Mesenchymal stem cell (in vitro differentiated cells and primary cell): ENCODE measurements around the gene ERAS. TPM values are rescaled to one million over a fixed set of nuclear protein-coding genes. Genes with fewer than 3 reads are reported as not detected.

ENCODE experiments used
- DNase-seq: peaks from one replicate; pipeline ENCODE4 v3.0.0-alpha.2; 2013
- H2AFZ ChIP-seq: one replicate; pipeline ENCODE4 v1.6.1; 2013; ENCODE audit warnings: low read depth, mild to moderate bottlenecking, control low read depth, inconsistent platforms, low read length, moderate library complexity
- H2AK5ac ChIP-seq: 2 replicates; pipeline ENCODE4 v1.6.1; 2013; ENCODE audit warnings: low read length, moderate library complexity, mild to moderate bottlenecking, inconsistent platforms; ENCODE audit not compliant: severe bottlenecking
- H2BK120ac ChIP-seq: one replicate; pipeline ENCODE4 v1.6.1; 2013; ENCODE audit warnings: low read depth, mild to moderate bottlenecking, inconsistent platforms, low read length, moderate library complexity
- H2BK12ac ChIP-seq, 2 experiments: one replicate each; pipeline ENCODE4 v1.6.1; 2013; ENCODE audit warnings: inconsistent platforms in 2 of 2, low read length in 2 of 2, mild to moderate bottlenecking in 2 of 2, moderate library complexity in 2 of 2, control low read depth in 1 of 2
- H2BK15ac ChIP-seq: one replicate; pipeline ENCODE4 v1.6.1; 2013; ENCODE audit warnings: mild to moderate bottlenecking, low read depth, inconsistent platforms; ENCODE audit not compliant: poor library complexity, severe bottlenecking
- H2BK5ac ChIP-seq: 2 replicates; pipeline ENCODE4 v1.6.1; 2013; ENCODE audit warnings: low read depth, mild to moderate bottlenecking, low read length, control low read depth, inconsistent platforms; ENCODE audit not compliant: poor library complexity, severe bottlenecking
- H3K14ac ChIP-seq, 2 experiments: one replicate each; pipeline ENCODE4 v1.6.1; 2013; ENCODE audit warnings: inconsistent platforms in 2 of 2, low read length in 2 of 2, control low read depth in 1 of 2, mild to moderate bottlenecking in 1 of 2, moderate library complexity in 1 of 2
- H3K18ac ChIP-seq, 2 experiments: one replicate each; pipeline ENCODE4 v1.6.1; 2013; ENCODE audit warnings: inconsistent platforms in 2 of 2, low read length in 2 of 2, control low read depth in 1 of 2, low read depth in 1 of 2, mild to moderate bottlenecking in 1 of 2
- H3K23ac ChIP-seq, 2 experiments: one replicate each; pipeline ENCODE4 v1.6.1; 2013; ENCODE audit warnings: inconsistent platforms in 2 of 2, low read length in 2 of 2, mild to moderate bottlenecking in 2 of 2, moderate library complexity in 2 of 2, control low read depth in 1 of 2
- H3K27ac ChIP-seq: 2 replicates; pipeline ENCODE4 v1.5.1; 2013; ENCODE audit warnings: mild to moderate bottlenecking, moderate library complexity, low read length, control low read depth, inconsistent platforms; ENCODE audit not compliant: poor library complexity, severe bottlenecking
- H3K27me3 ChIP-seq, 2 experiments: 2 replicates each; pipeline versions ENCODE4 v1.6.1 to v1.7.0; 2013; ENCODE audit warnings: low read length in 2 of 2, mild to moderate bottlenecking in 2 of 2, moderate library complexity in 2 of 2, control low read depth in 1 of 2, inconsistent platforms in 1 of 2; ENCODE audit not compliant: control insufficient read depth in 1 of 2, insufficient read depth in 1 of 2
- H3K36me3 ChIP-seq, 2 experiments: 2 replicates each; pipeline versions ENCODE4 v1.6.1 to v1.7.0; 2013; ENCODE audit warnings: low read length in 2 of 2, control low read depth in 1 of 2, inconsistent platforms in 1 of 2, low read depth in 1 of 2, mild to moderate bottlenecking in 1 of 2; ENCODE audit not compliant: insufficient read depth in 2 of 2, control insufficient read depth in 1 of 2
- H3K4ac ChIP-seq, 2 experiments: one replicate each; pipeline ENCODE4 v1.6.1; 2013; ENCODE audit warnings: inconsistent platforms in 2 of 2, low read length in 2 of 2, mild to moderate bottlenecking in 2 of 2, moderate library complexity in 2 of 2, control low read depth in 1 of 2, low read depth in 1 of 2
- H3K4me1 ChIP-seq: 2 replicates; pipeline ENCODE4 v1.6.1; 2013; ENCODE audit warnings: low read depth, low read length, control low read depth; ENCODE audit not compliant: control insufficient read depth, insufficient read depth
- H3K4me2 ChIP-seq: 2 replicates; pipeline ENCODE4 v1.6.1; 2013; ENCODE audit warnings: low read length, mild to moderate bottlenecking, inconsistent platforms; ENCODE audit not compliant: poor library complexity, severe bottlenecking
- H3K4me3 ChIP-seq, 2 experiments: 2 replicates each; pipeline versions ENCODE4 v1.5.1 to v1.7.0; 2013; ENCODE audit warnings: low read length in 2 of 2, mild to moderate bottlenecking in 2 of 2, control low read depth in 1 of 2, low read depth in 1 of 2; ENCODE audit not compliant: insufficient read depth in 1 of 2
- H3K79me1 ChIP-seq: replicated peaks from 2 replicates; pipeline ENCODE4 v1.6.1; 2013; ENCODE audit warnings: mild to moderate bottlenecking, control low read depth, low read length, inconsistent platforms; ENCODE audit not compliant: poor library complexity, severe bottlenecking
- H3K9ac ChIP-seq: 2 replicates; pipeline ENCODE4 v1.7.0; 2013; ENCODE audit warnings: mild to moderate bottlenecking, low read length, moderate library complexity
- H3K9me3 ChIP-seq: 2 replicates; pipeline ENCODE4 v1.7.0; 2013; ENCODE audit warnings: mild to moderate bottlenecking, low read length; ENCODE audit not compliant: control insufficient read depth
- H4K8ac ChIP-seq: one replicate; pipeline ENCODE4 v1.6.1; 2013; ENCODE audit warnings: inconsistent platforms, mild to moderate bottlenecking, low read length, moderate library complexity
- H4K91ac ChIP-seq: one replicate; pipeline ENCODE4 v1.6.1; 2013; ENCODE audit warnings: mild to moderate bottlenecking, low read length, inconsistent platforms
- WGBS: methylation state at CpG from one replicate; pipeline ENCODE4 v1.1.7; 2013; ENCODE audit warnings: mixed read lengths; 5-methylcytosine and 5-hydroxymethylcytosine counted together
- polyA plus RNA-seq, 2 experiments: library from polyadenylated mRNA; stranded (reverse); fragments of 200-250 nt; gene quantifications; one replicate each; pipeline ENCODE4 v1.2.3, GENCODE V29; 2013

Gene ERAS
- not detected for polyA plus RNA-seq (2013, experiment 1 of 2)
- polyA plus RNA-seq (2013, experiment 2 of 2): not detected

- no peak within 1 kb of the TSS for H4K91ac ChIP-seq
- H2BK5ac ChIP-seq: no peak within 1 kb of the TSS
- H3K27me3 ChIP-seq: peaks cover 7 to 24% of the 10 kb centered on the region in 2 experiments
- no peak within 1 kb of the TSS for H3K4ac ChIP-seq
- no peak within 1 kb of the TSS for H2BK15ac ChIP-seq
- no peak within 1 kb of the TSS for H3K18ac ChIP-seq
- no peak within 1 kb of the TSS for H2BK120ac ChIP-seq
- H3K27ac ChIP-seq: no peak within 1 kb of the TSS
- DNase-seq: no peak
- no peak within 1 kb of the TSS for H3K4me2 ChIP-seq
- 97% methylated on average over 38 of the region's 67 CpGs for WGBS
- H3K23ac ChIP-seq: no peak within 1 kb of the TSS
- H4K8ac ChIP-seq: no peak within 1 kb of the TSS
- peaks cover 13% of the 10 kb centered on the region for H3K9me3 ChIP-seq
- no peak within 1 kb of the TSS for H3K14ac ChIP-seq
- H3K9ac ChIP-seq: no peak within 1 kb of the TSS
- no peak within 1 kb of the TSS for H2AK5ac ChIP-seq
- peaks cover 22 to 50% of the 10 kb centered on the region in 2 experiments for H3K36me3 ChIP-seq
- no peak within 1 kb of the TSS for H3K4me3 ChIP-seq
- no peak within 1 kb of the TSS for H2BK12ac ChIP-seq
- H3K79me1 ChIP-seq: no peaks in the 10 kb centered on the region
- H2AFZ ChIP-seq: no peak within 1 kb of the TSS
- peaks cover 2% of the 10 kb centered on the region for H3K4me1 ChIP-seq
These were observed at the start of gene ERAS for GRCh38 chrX:48826135-48826875. Gene ERAS, plus strand, starts transcription at chrX:48826513. Its CDS starts 2,611 bp downstream, at chrX:48829124.

- H3K4me1 ChIP-seq: no peaks in the 10 kb centered on the region
- H3K14ac ChIP-seq: no peak overlapping the region
- no peak overlapping the region for H3K4ac ChIP-seq
These were observed 49.4 kb upstream of the ERAS start for GRCh38 chrX:48776818-48777439.

GRCh38 chrX:48779399-48779798 lies 46.9 kb upstream of the ERAS start:
- no peak overlapping the region for H2BK12ac ChIP-seq
- 84% methylated on average over 7 of the region's 7 CpGs for WGBS
- H3K27me3 ChIP-seq: peaks cover 0 to 52% of the 10 kb centered on the region in 2 experiments

More at GRCh38 chrX:48776818-48777439, 49.4 kb upstream of the ERAS start:
- Histone ChIP-seq H2AFZ (no peak overlapping the region), H2BK12ac (no peak overlapping the region), H3K4me2 (no peak overlapping the region), H2AK5ac (no peak overlapping the region), H3K23ac (no peak overlapping the region), H3K27me3 (peaks cover 0 to 63% of the 10 kb centered on the region in 2 experiments), H3K79me1 (no peaks in the 10 kb centered on the region), H4K8ac (no peak overlapping the region), H3K36me3 (no peaks in the 10 kb centered on the region), H2BK5ac (no peak overlapping the region), H4K91ac (no peak overlapping the region), H3K27ac (no peak overlapping the region), H3K4me3 (no peak overlapping the region), H2BK120ac (no peak overlapping the region), H3K18ac (no peak overlapping the region), H3K9me3 (peaks cover 7% of the 10 kb centered on the region), H3K9ac (no peak overlapping the region), H2BK15ac (no peak overlapping the region)
- no peak for DNase-seq
- WGBS: 72% methylated on average over 13 of the region's 13 CpGs

GRCh38 chrX:48781705-48782104 lies 44.6 kb upstream of the ERAS start:
- no peaks in the 10 kb centered on the region for H3K4me1 ChIP-seq
- H3K4ac ChIP-seq: no peak overlapping the region
- WGBS: 98% methylated on average over 2 of the region's 6 CpGs
- H2BK15ac ChIP-seq: no peak overlapping the region
- H3K14ac ChIP-seq: no peak overlapping the region
- H3K27ac ChIP-seq: no peak overlapping the region
- H3K23ac ChIP-seq: no peak overlapping the region
- no peak overlapping the region for H2AK5ac ChIP-seq
- no peak overlapping the region for H2AFZ ChIP-seq
- no peak overlapping the region for H3K18ac ChIP-seq
- no peaks in the 10 kb centered on the region for H3K36me3 ChIP-seq
- H3K4me3 ChIP-seq: no peak overlapping the region
- peaks cover 7% of the 10 kb centered on the region for H3K9me3 ChIP-seq
- no peak overlapping the region for H2BK5ac ChIP-seq
- H2BK120ac ChIP-seq: no peak overlapping the region
- H4K8ac ChIP-seq: no peak overlapping the region
- H3K4me2 ChIP-seq: no peak overlapping the region
- H3K9ac ChIP-seq: no peak overlapping the region
- H3K79me1 ChIP-seq: no peaks in the 10 kb centered on the region
- no peak overlapping the region for H4K91ac ChIP-seq
- no peak for DNase-seq
- H3K27me3 ChIP-seq: peaks cover 0 to 53% of the 10 kb centered on the region in 2 experiments
- no peak overlapping the region for H2BK12ac ChIP-seq

More at GRCh38 chrX:48779399-48779798, 46.9 kb upstream of the ERAS start:
- Histone ChIP-seq H2AFZ (no peak overlapping the region), H3K27ac (no peak overlapping the region), H2BK15ac (no peak overlapping the region), H2AK5ac (no peak overlapping the region), H3K14ac (no peak overlapping the region), H3K23ac (no peak overlapping the region), H3K9me3 (peaks cover 7% of the 10 kb centered on the region), H3K4ac (no peak overlapping the region), H3K4me3 (no peak overlapping the region), H3K4me1 (no peaks in the 10 kb centered on the region), H2BK120ac (no peak overlapping the region), H3K36me3 (no peaks in the 10 kb centered on the region), H4K91ac (no peak overlapping the region), H2BK5ac (no peak overlapping the region), H3K4me2 (no peak overlapping the region), H3K9ac (no peak overlapping the region), H3K79me1 (no peaks in the 10 kb centered on the region), H4K8ac (no peak overlapping the region), H3K18ac (no peak overlapping the region)
- no peak for DNase-seq
